Panc1 (cell line): ENCODE measurements around the gene GLT8D2.

ENCODE experiments used
- POLR2AphosphoS5 ChIP-seq: IDR thresholded peaks from 2 replicates; pipeline ENCODE4 v1.6.1; 2012; ENCODE audit warnings: mild to moderate bottlenecking, low read depth, low read length, moderate library complexity
- SIN3A ChIP-seq: IDR thresholded peaks from 2 replicates; pipeline ENCODE4 v1.6.1; 2012; ENCODE audit warnings: low read depth, mild to moderate bottlenecking, low read length, moderate library complexity, borderline replicate concordance; ENCODE audit not compliant: insufficient read depth
- TF ChIP-seq, protein P1 (sequence below): fragments of 450-650 bp; IDR thresholded peaks from 2 replicates; pipeline ENCODE4 v1.5.1; 2017; ENCODE audit warnings: mild to moderate bottlenecking

DNA sequence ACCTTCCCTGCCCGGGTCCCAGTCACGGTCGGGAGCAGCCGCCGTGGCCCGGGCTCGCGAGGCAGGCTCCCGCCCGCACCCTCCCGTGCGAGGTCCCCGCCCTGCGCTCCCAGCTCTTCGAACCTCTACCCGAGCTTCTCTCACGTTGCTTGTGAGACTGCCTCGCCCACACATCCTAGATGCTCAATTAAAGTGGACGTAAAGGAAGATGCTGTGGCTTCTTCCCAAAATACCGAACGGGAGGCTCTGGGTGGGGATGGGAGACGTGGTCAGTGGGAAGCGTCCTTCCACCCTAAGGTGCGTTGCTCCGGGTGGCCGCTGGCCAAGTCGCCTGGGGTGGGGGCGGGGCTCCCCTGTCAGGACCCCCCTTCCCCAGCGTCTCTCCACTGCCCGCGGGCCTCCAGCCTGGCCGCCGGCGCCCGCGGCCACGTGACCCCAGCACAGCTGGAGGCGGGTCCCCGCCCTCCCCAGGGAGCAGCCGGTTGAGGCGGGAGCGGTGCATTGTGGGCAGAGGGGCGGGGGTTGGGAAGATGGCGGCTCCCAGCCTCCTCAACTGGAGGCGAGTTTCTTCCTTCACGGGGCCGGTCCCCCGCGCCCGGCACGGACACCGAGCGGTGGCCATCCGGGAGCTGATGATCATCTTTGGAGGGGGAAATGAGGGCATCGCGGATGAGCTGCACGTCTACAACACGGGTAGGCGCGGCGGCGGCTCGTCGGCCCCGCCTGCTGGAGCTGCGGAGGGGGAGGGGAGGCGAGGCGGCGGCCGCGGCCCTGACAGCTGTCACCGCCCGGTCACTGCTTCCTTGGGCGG, 14.2 kb upstream of the GLT8D2 start, which contains the start of gene HCFC2:
- TF ChIP-seq, protein P1, sequence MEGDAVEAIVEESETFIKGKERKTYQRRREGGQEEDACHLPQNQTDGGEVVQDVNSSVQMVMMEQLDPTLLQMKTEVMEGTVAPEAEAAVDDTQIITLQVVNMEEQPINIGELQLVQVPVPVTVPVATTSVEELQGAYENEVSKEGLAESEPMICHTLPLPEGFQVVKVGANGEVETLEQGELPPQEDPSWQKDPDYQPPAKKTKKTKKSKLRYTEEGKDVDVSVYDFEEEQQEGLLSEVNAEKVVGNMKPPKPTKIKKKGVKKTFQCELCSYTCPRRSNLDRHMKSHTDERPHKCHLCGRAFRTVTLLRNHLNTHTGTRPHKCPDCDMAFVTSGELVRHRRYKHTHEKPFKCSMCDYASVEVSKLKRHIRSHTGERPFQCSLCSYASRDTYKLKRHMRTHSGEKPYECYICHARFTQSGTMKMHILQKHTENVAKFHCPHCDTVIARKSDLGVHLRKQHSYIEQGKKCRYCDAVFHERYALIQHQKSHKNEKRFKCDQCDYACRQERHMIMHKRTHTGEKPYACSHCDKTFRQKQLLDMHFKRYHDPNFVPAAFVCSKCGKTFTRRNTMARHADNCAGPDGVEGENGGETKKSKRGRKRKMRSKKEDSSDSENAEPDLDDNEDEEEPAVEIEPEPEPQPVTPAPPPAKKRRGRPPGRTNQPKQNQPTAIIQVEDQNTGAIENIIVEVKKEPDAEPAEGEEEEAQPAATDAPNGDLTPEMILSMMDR = no peak
- TF ChIP-seq SIN3A = peak; percentile 99
- TF ChIP-seq POLR2AphosphoS5 = peak; percentile 57
